NT2/D1 (cell line): Measurements from ENCODE around the gene CCSER1.

Source experiments
- SUZ12 ChIP-seq: IDR thresholded peaks from 2 replicates; pipeline ENCODE4 v1.6.1; 2011; ENCODE audit not compliant: insufficient read length, insufficient read depth; ENCODE audit errors: extremely low read depth
- YY1 ChIP-seq: IDR thresholded peaks from 2 replicates; pipeline ENCODE4 v1.6.1; 2011; ENCODE audit not compliant: insufficient read length, insufficient read depth
- ZNF274 ChIP-seq: IDR thresholded peaks from 2 replicates; pipeline ENCODE4 v1.6.1; 2011; ENCODE audit warnings: mild to moderate bottlenecking, low read depth, low read length

DNA sequence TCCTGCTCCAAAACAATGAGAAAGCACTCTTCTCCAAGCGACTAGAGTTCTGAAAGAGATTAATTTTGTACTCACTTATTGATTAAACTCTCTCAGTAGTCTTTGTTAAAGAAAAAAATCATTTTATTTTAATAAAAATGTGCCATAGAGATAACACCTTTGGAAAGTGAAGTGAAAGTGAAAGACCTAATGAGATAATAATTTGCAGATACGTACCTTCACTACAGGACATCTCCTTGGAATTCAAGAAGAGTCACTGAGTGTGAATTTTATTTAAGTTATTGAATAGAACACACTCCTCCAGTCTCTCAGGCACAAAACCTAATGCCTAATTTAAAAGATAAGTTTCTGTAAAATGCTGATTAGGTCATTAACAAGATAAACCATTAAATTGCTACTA, 1106.0 kb downstream of the CCSER1 start:
- no peak for TF ChIP-seq YY1
- TF ChIP-seq ZNF274 = no peak
- TF ChIP-seq SUZ12 = no peak
